ENCODE measurements around the gene CAMKK1.

GRCh38 chr17:3896108-3896967, 3.5 kb upstream of the CAMKK1 start:
- no peak for TF ChIP-seq CTCF (IDR thresholded peaks at IDR 0.05)
- TF ChIP-seq POLR2A (IDR thresholded peaks at IDR 0.05) = no peak
